HL-60/S4 treated with phorbol 12-myristate 13-acetate at 8.2 ng/mL for 4 days and 3 days (cell line): ENCODE data around the gene HERPUD2.

ENCODE experiments used
- in situ Hi-C: fragments of 300-500 bp; cut with MboI; formaldehyde crosslinking; loops from 2 replicates; pipeline ENCODE4 v1.15.0; 2022; ENCODE audit warnings: low sequenced_read_pairs

Gene HERPUD2, protein sequence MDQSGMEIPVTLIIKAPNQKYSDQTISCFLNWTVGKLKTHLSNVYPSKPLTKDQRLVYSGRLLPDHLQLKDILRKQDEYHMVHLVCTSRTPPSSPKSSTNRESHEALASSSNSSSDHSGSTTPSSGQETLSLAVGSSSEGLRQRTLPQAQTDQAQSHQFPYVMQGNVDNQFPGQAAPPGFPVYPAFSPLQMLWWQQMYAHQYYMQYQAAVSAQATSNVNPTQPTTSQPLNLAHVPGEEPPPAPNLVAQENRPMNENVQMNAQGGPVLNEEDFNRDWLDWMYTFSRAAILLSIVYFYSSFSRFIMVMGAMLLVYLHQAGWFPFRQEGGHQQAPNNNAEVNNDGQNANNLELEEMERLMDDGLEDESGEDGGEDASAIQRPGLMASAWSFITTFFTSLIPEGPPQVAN

DNA sequence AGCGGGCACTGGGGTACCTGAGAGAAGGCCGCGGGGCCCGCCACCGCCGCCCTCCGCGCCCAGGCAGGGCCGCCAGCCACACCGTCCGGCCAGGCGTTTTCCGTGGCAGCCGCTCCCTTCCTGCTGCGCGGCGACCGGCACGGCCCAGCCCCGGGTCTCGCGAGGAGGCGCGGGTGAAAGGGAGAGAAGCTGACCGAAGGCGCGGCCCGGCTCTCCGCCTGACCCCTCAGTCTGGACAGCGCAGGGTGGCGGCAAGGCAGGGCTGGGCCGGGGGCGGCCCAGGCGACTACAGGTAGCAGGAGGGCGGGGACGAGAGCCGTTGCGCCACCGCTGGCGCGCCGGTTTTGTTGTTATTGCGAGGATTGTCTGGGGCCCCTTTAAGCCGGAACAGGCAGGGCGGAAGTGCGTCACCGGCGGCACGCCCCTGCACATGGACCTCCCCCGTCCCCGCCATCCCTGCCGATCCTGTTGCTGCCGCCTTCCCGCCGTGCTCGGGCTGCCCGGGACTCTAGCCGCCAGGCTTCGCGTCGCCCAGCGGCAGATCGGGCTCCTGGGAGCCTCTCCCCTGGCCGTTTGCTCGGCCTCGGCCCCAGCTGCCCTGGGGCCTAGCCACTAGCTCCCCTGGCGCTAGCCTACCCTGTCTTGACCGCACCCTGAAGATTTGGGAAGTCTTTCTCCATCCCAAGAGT lies at the start of gene HERPUD2:
Gene HERPUD2 (minus strand): TSS at position 352 of the 689 bp plus-strand sequence. CDS start 805 bp downstream, outside the sequence.
- in situ Hi-C loops: no loop called here

GRCh38 chr7:35738889-35739288 lies 44.0 kb upstream of the HERPUD2 start:
- in situ Hi-C loops: no loop called here

DNA sequence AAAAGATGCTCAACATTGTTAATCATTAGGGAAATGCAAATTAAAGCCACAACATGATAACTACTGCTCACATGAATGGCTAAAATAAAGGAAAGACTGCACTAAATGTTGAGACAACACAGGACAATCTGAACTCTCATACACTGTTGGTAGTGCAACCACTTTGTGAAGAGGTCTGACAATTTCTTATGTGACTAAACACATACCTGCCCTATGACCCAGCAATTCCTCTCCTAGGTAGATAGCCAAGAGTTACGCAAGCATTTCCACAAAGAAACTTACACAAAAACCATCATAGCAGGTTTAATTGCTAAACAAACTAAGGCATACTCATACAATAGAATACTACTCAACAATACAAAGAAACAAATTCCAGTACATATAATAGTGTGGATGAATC lies 41.8 kb upstream of the HERPUD2 start:
- in situ Hi-C loops: no loop called here

DNA sequence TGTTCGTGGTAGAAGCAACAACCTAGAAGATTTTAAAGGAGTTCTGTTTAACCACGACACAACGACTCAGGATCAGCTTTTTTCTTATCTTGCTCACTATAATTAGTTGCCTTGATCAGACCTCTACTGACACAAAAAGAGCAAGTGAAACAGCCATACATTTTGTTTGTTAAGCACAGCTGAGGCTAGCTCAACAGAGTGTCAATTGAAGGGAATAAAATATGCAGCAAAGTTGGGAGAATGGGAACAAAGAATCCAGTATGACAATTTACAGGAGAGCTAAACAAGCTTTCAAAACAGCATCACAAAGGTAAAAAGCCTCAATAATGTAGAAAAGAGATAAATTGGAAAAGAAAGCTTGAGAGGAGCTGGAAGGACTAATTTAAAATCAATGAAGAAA lies 40.5 kb upstream of the HERPUD2 start:
- in situ Hi-C loops: no loop called here

- in situ Hi-C loops: no loop called here
These were observed 39.1 kb upstream of the HERPUD2 start for GRCh38 chr7:35734001-35734483.

GRCh38 chr7:35731349-35731748 lies 36.4 kb upstream of the HERPUD2 start:
- in situ Hi-C loops: no loop called here

DNA sequence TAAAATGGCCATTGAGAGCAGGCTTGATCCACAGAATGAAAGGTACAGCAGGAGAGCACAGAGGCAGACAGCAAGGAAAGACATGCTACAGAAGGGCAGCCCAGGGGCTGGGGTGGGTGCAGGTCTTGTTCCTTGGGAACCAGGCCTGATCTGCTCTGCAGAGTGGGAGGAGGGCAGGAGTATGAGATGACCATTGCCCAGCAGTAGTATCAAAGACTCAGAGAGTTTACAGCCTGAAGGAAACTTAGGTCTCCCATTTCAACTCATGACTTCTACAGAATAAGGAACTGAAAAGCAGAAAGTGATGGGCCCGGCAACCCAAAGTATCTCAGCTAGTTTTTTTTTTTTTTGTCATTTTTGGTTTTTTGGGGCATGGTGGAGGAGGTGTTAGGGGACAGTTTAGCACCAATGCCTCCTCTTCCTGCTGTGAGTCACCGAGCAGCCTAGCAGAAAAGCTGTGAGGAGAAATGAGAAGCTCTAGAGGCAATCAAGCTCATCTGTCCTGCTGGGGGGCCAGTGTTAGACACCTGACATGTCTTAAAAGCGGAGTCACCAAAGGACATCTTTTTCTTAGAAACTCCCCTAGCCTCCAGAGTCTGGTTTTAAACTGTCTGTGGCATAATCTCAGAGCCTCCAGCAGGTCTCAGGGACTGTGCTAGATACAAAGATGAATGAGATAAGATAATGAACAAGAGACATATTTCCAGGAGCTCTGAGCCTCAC lies 34.3 kb upstream of the HERPUD2 start:
- in situ Hi-C loops: no loop called here

DNA sequence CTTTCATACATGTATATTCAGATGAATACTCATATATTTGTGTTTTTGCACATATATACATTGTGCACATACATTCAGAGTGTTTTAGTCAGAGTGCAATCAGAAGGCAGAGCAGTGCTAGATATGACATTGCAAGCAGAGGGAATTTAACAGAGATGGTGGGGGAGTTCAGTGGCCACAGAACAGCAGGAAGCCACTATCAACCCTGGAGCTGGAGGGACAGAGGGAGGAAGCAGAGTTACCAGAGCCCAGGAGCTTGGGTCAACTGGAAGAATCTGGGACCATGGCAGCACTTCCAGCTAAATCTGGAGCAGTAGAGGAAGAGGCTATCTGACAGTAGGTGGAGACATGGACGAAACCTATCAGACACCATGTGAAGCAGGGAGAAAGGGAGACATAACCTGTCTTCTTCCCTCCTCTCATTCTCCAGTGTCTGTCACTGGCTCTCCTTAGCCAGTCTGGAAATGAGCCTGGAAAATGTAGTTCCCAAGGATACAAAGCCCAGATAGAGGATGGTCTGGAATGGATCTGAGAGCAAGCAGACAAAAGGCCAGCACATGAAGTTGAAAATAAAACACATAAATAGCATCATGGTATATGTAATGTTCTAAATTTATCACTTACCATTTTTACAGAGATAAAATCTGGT lies 33.6 kb upstream of the HERPUD2 start:
- in situ Hi-C loops: no loop called here

DNA sequence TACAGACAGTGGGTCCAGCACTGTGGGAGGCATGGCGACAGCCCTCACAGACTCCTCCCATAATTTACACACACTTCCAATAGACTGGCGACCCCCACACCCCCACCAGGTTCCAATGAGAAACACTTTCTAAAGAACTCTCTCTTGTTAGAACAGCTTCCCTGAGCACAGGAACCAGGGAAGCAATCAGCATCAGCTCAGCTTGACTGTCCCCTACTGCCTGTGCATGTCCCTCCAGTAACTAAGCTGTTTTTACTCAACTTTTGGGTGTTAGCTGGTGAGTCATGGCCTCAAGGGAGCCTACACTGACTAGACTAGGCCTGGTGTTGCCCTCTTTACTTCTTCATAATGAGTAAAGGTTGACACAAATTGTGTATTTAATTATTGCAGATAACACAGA lies 32.6 kb upstream of the HERPUD2 start:
- in situ Hi-C loops: no loop called here

GRCh38 chr7:35726654-35727053 lies 31.7 kb upstream of the HERPUD2 start:
- in situ Hi-C loops: no loop called here

- in situ Hi-C loops: no loop called here
These were observed 30.3 kb upstream of the HERPUD2 start for GRCh38 chr7:35725280-35725680.

DNA sequence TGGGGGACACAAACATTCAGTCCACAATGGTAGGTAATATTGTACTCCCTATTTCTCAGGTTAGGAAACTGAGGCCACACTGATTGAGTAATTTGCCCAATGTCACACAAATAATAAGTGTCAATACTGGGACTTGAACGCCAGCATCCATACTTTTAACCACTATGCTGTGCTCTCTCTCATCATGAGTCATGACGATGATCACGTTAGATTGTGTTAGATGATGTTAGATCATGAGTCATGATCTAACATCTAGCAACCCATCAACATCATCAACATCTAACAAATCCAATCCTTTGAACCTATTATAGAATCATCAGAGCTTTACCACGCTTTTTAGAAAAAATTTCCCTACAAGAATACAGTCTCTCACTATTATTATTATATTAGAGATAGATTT lies 28.1 kb upstream of the HERPUD2 start:
- in situ Hi-C loops: loop anchor here (25.0 kb wide), 1 partner anchor 164 kb away; no protein-coding TSS in a partner anchor

- in situ Hi-C loops: loop anchor here (25.0 kb wide), 1 partner anchor 165 kb away; no protein-coding TSS in a partner anchor
These were observed 27.3 kb upstream of the HERPUD2 start for GRCh38 chr7:35722054-35722849.

- in situ Hi-C loops: loop anchor here (25.0 kb wide), 1 partner anchor 166 kb away; no protein-coding TSS in a partner anchor
These were observed 26.4 kb upstream of the HERPUD2 start for GRCh38 chr7:35721288-35721687.

DNA sequence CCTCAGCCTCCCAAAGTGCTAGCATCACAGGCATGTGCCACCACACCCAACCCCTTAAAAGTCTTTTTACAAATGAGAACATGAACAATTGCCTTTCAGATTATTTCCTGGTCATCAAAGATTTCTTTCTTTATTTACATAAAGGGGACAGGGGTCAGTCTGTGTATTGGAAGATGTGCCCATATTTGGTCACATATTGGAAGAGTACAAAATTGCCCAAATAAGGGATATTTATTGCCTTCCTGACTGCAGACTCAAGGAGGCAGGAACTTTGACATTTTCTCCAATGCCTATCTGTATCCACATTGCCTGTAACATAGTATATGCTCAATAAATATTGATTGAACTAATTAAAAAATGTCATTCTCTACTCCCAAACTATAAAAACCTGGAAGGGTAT lies 25.9 kb upstream of the HERPUD2 start:
- in situ Hi-C loops: loop anchor here (25.0 kb wide), 1 partner anchor 166 kb away; no protein-coding TSS in a partner anchor

- in situ Hi-C loops: loop anchor here (25.0 kb wide), 1 partner anchor 167 kb away; no protein-coding TSS in a partner anchor
These were observed 25.1 kb upstream of the HERPUD2 start for GRCh38 chr7:35720032-35720431.

DNA sequence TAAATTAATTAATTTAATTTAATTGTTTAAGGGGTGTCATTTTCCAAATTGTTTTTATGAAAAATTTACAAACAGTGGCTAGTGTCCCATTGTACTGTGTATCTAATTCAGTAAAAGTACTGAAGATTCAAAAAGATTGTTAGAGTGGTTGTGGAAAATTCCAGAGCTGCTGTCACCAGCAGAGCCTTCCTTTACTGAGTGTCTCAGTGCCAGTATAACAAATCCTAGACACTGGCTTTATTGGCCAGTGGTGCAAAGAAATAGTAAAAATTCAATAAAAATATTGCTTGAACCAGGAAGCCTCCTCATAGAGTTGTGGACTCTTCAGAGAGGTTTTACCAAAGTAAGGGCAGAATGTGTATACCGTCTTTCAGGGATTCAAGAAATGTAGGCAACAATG lies 23.1 kb upstream of the HERPUD2 start:
- in situ Hi-C loops: loop anchor here (25.0 kb wide), 1 partner anchor 169 kb away; no protein-coding TSS in a partner anchor

- in situ Hi-C loops: loop anchor here (25.0 kb wide), 1 partner anchor 170 kb away; no protein-coding TSS in a partner anchor
These were observed 22.6 kb upstream of the HERPUD2 start for GRCh38 chr7:35717516-35717915.

DNA sequence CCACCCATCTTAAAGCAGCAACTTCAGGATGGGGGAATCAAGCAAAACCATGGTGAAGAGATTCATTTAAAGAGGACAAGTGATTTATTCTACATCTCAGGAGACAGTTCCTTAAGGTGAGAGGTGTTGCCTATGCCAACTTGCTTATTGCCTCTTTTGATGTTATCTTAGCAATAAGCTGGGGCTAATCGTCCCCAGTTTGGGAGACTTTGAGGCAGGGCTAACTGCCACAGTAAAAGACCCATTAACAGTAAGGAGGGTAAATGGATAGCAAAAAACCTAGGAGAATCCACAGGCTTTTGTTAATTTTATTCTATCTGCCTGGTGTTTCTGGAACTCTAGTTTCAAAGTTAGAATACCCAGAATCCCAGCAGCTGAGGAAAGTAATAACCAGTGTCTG lies 22.1 kb upstream of the HERPUD2 start:
- in situ Hi-C loops: loop anchor here (25.0 kb wide), 1 partner anchor 170 kb away; no protein-coding TSS in a partner anchor
